ENCODE measurements around the gene FAF2.

GRCh38 chr5:176490301-176490700, 42.1 kb downstream of the FAF2 start:
- TF ChIP-seq CTCF (IDR thresholded peaks at IDR 0.05 in 8 of 11, conservative IDR thresholded peaks at IDR 0.05 in 3 of 11) (no peak), POLR2A (IDR thresholded peaks at IDR 0.05) (no peak)
